Measurements from ENCODE around the gene PRR14L. TPM values are rescaled to one million over a fixed set of nuclear protein-coding genes. Genes with fewer than 3 reads are reported as not detected.

Gene PRR14L
- total and polyA plus RNA-seq, 3 donors from 2014 or later = 15.9 to 57.0 (median 52.3) TPM

DNA sequence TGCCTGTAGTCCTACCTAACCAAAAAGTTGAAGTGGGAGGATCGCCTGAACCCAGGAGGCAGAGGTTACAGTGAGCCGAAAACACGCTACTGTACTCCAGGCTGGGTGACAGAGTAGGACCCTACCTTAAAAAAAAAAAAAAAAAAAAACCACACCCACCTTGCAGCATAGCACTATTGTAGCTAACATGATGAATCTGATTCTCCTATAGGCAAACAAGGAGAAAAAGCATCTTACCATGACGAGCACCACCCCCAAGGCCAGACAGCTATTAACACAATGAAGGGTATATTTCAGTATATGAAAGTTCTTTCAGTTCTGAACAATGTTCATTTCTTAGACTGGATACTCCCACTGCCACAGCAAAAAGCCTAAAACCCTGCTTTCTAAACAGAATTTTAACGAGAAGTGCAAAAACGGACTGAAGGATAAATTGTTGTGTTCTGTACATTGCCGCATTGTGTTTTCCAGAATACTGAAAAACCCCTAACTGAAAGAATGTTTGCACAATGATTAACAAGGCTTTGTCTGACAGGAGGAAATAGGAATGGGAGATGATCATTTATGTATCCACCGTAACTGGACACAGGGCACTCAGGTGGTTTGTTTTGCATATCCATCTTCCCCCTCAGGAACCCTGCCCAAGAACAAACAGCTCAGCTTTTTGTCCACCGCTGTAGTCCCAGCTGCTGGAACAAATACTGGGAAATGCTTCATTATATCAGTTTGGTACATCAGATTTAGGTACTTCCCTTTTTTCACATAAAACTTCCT, 96.8 kb downstream of the PRR14L start:
- TF ChIP-seq, protein P1, sequence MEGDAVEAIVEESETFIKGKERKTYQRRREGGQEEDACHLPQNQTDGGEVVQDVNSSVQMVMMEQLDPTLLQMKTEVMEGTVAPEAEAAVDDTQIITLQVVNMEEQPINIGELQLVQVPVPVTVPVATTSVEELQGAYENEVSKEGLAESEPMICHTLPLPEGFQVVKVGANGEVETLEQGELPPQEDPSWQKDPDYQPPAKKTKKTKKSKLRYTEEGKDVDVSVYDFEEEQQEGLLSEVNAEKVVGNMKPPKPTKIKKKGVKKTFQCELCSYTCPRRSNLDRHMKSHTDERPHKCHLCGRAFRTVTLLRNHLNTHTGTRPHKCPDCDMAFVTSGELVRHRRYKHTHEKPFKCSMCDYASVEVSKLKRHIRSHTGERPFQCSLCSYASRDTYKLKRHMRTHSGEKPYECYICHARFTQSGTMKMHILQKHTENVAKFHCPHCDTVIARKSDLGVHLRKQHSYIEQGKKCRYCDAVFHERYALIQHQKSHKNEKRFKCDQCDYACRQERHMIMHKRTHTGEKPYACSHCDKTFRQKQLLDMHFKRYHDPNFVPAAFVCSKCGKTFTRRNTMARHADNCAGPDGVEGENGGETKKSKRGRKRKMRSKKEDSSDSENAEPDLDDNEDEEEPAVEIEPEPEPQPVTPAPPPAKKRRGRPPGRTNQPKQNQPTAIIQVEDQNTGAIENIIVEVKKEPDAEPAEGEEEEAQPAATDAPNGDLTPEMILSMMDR (IDR thresholded peaks at IDR 0.05) = no peak
- TF ChIP-seq POLR2A (IDR thresholded peaks at IDR 0.05) = no peak
- Histone ChIP-seq H3K4me1 (no peaks in the 10 kb centered on the region), H3K4me3 (no peak overlapping the region), H3K9me3 (no peaks in the 10 kb centered on the region), H3K36me3 (ENCODE audit: low read depth, missing control alignments) (no peaks in the 10 kb centered on the region), H3K27me3 (no peaks in the 10 kb centered on the region), H3K27ac (no peak overlapping the region)
- 71 to 82% methylated on average over 9 of the region's 9 CpGs for WGBS, 2 donors
- intact Hi-C loops (cut with DNase I; ENCODE audit: low total_unique reads) = no loop called here
- DNase-seq = no peak

DNA sequence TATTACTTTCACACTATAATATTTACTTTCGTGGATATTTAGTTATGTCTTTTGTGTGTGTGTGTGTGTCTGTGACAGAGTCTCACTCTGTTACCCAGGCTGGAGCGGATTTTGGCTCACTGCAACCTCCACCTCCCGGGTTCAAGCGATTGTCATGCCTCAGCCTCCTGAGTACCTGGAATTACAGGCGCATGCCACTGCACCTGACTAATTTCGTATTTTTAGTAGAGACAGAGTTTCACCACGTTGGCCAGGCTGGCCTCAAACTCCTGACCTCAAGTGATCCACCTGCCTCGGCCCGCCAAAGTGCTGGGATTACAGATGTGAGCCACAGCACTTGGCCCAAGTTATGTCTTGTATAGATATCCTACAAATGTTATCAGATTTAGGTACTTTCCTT, 97.8 kb downstream of the PRR14L start:
- H3K27me3 ChIP-seq = no peaks in the 10 kb centered on the region
- no peak overlapping the region for H3K4me3 ChIP-seq
- H3K27ac ChIP-seq = no peak overlapping the region
- DNase-seq = no peak
- no peaks in the 10 kb centered on the region for H3K9me3 ChIP-seq
- 89 to 93% methylated on average over 9 of the region's 9 CpGs for WGBS, 2 donors
- intact Hi-C loops (cut with DNase I; ENCODE audit: low total_unique reads) = no loop called here
- TF ChIP-seq, protein P1 (IDR thresholded peaks at IDR 0.05) = no peak
- no peaks in the 10 kb centered on the region for H3K36me3 ChIP-seq (ENCODE audit: low read depth, missing control alignments)
- no peaks in the 10 kb centered on the region for H3K4me1 ChIP-seq

- no peak for DNase-seq
- Histone ChIP-seq H3K9me3 (no peaks in the 10 kb centered on the region), H3K27me3 (no peaks in the 10 kb centered on the region), H3K4me1 (no peaks in the 10 kb centered on the region), H3K36me3 (ENCODE audit: low read depth, missing control alignments) (no peaks in the 10 kb centered on the region), H3K27ac (no peak overlapping the region), H3K4me3 (no peak overlapping the region)
- 83 to 91% methylated on average over 4 of the region's 4 CpGs for WGBS, 2 donors
- intact Hi-C loops (cut with DNase I; ENCODE audit: low total_unique reads) = no loop called here
- no peak for TF ChIP-seq POLR2A (IDR thresholded peaks at IDR 0.05)
- TF ChIP-seq, protein P1 (IDR thresholded peaks at IDR 0.05) = no peak
These were observed 98.3 kb downstream of the PRR14L start for GRCh38 chr22:31651664-31652063.

DNA sequence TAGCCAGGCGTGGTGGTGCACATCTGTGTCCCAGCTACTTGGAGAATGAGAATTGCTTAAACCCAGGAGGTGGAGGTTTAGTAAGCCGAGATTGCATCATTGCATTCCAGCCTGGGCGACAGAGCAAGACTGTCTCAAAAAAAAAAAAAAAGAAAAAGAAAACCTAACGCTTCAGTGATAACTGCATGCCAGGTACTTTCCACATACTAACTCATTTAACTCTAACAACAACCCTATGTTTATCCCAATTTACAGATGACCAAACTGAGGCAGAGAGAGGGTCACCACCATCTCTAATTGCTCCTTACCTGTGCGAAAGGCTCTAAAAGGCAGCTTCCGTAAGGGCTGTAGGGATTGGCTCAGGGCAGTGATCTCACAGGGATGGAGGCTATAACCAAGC, 99.5 kb downstream of the PRR14L start:
- intact Hi-C loops (cut with DNase I; ENCODE audit: low total_unique reads) = no loop called here
- Histone ChIP-seq H3K36me3 (ENCODE audit: low read depth, missing control alignments) (no peaks in the 10 kb centered on the region), H3K4me1 (no peaks in the 10 kb centered on the region), H3K4me3 (no peak overlapping the region), H3K9me3 (no peaks in the 10 kb centered on the region), H3K27ac (no peak overlapping the region), H3K27me3 (no peaks in the 10 kb centered on the region)
- DNase-seq = no peak
- 79 to 90% methylated on average over 6 of the region's 6 CpGs for WGBS, 2 donors
- TF ChIP-seq, protein P1 (IDR thresholded peaks at IDR 0.05) = no peak
- no peak for TF ChIP-seq POLR2A (IDR thresholded peaks at IDR 0.05)

All from testis (tissue), 3 donors.